Mesothelial cell of epicardium (in vitro differentiated cells): ENCODE results near the gene MAGI1. TPM values are rescaled to one million over a fixed set of nuclear protein-coding genes. Genes with fewer than 3 reads are reported as not detected.

Experiments
- DNase-seq, 2 experiments: peaks; one replicate each; pipeline ENCODE4 v3.0.0; 2021; ENCODE audit warnings: low spot score in 2 of 2; ENCODE audit not compliant: unreplicated experiment in 2 of 2
- H3K27ac Mint-ChIP-seq: 2 replicates; pipeline ENCODE4 v1.8.0; 2021; ENCODE audit warnings: mixed read lengths
- H3K27me3 Mint-ChIP-seq: 2 replicates; pipeline ENCODE4 v1.8.0; 2021; ENCODE audit warnings: low read depth, mixed read lengths
- H3K36me3 Mint-ChIP-seq: 2 replicates; pipeline ENCODE4 v1.8.0; 2021; ENCODE audit warnings: mixed read lengths
- H3K4me1 Mint-ChIP-seq: 2 replicates; pipeline ENCODE4 v1.8.0; 2021; ENCODE audit warnings: mixed read lengths
- H3K4me3 Mint-ChIP-seq: 2 replicates; pipeline ENCODE4 v1.8.0; 2021; ENCODE audit warnings: mild to moderate bottlenecking, moderate library complexity, mixed read lengths
- H3K9me3 Mint-ChIP-seq: 2 replicates; pipeline ENCODE4 v1.8.0; 2021; ENCODE audit warnings: mixed read lengths
- CTCF ChIP-seq: fragments of 200-600 bp; sonication (generic); IDR thresholded peaks from one replicate; pipeline ENCODE4 v1.5.0; 2021; ENCODE audit warnings: antibody characterized with exemption; ENCODE audit not compliant: unreplicated experiment
- total RNA-seq: library from RNA; stranded (reverse); gene quantifications from 3 replicates; pipeline ENCODE4 v1.2.1, GENCODE V29; 2021

MAGI1 gene
- total RNA-seq, 1 donor from 2014 or later, result 65.6 TPM

GRCh38 chr3:65560901-65561300 is 477.8 kb downstream of the MAGI1 start:
- Mint-ChIP-seq H3K4me3 (no peak overlapping the region), H3K36me3 (no peaks in the 10 kb centered on the region), H3K27me3 (no peaks in the 10 kb centered on the region), H3K4me1 (peaks cover 7% of the 10 kb centered on the region), H3K9me3 (no peaks in the 10 kb centered on the region), H3K27ac (no peak overlapping the region)
- DNase-seq, result no peak
- TF ChIP-seq CTCF, result no peak

- Mint-ChIP-seq H3K27ac (no peak overlapping the region), H3K27me3 (no peaks in the 10 kb centered on the region), H3K4me3 (no peak overlapping the region), H3K4me1 (peaks cover 7% of the 10 kb centered on the region), H3K36me3 (no peaks in the 10 kb centered on the region), H3K9me3 (no peaks in the 10 kb centered on the region)
- no peak for DNase-seq
- no peak for TF ChIP-seq CTCF
These were observed 478.6 kb downstream of the MAGI1 start for GRCh38 chr3:65560133-65560532.

GRCh38 chr3:65559643-65560042 is 479.1 kb downstream of the MAGI1 start:
- Mint-ChIP-seq H3K4me3 (no peak overlapping the region), H3K36me3 (no peaks in the 10 kb centered on the region), H3K4me1 (peaks cover 4% of the 10 kb centered on the region), H3K27ac (no peak overlapping the region), H3K27me3 (no peaks in the 10 kb centered on the region), H3K9me3 (no peaks in the 10 kb centered on the region)
- no peak for TF ChIP-seq CTCF
- no peak for DNase-seq

- Mint-ChIP-seq H3K36me3 (no peaks in the 10 kb centered on the region), H3K9me3 (no peaks in the 10 kb centered on the region), H3K27me3 (no peaks in the 10 kb centered on the region), H3K27ac (no peak overlapping the region), H3K4me1 (no peaks in the 10 kb centered on the region), H3K4me3 (no peak overlapping the region)
- DNase-seq, result no peak
- no peak for TF ChIP-seq CTCF
These were observed 479.9 kb downstream of the MAGI1 start for GRCh38 chr3:65558826-65559225.

- H3K36me3 Mint-ChIP-seq, result no peaks in the 10 kb centered on the region
- no peak for DNase-seq
These were observed 480.7 kb downstream of the MAGI1 start for GRCh38 chr3:65557899-65558564.

More at GRCh38 chr3:65557899-65558564, 480.7 kb downstream of the MAGI1 start:
- Mint-ChIP-seq H3K4me1 (peaks cover under 1% of the 10 kb centered on the region), H3K4me3 (no peak overlapping the region), H3K27me3 (no peaks in the 10 kb centered on the region), H3K9me3 (no peaks in the 10 kb centered on the region), H3K27ac (no peak overlapping the region)
- no peak for TF ChIP-seq CTCF
